GM21526 (cell line): ENCODE data around the gene SCIN.
A peak's percentile ranks its signal among the peaks of the same experiment; 100 is the strongest.
"Not testable (repeated sequence)": the region's sequence is repeated elsewhere in the genome, so short reads cannot be mapped to it uniquely, and the experiment has no call there.

Experiments used
- ATAC-seq: cut with Tn5 transposase; IDR thresholded peaks from one replicate; pipeline ENCODE4 v1.9.1; 2021; ENCODE audit warnings: moderate library complexity; ENCODE audit not compliant: unreplicated experiment, low FRiP score

SCIN gene

DNA sequence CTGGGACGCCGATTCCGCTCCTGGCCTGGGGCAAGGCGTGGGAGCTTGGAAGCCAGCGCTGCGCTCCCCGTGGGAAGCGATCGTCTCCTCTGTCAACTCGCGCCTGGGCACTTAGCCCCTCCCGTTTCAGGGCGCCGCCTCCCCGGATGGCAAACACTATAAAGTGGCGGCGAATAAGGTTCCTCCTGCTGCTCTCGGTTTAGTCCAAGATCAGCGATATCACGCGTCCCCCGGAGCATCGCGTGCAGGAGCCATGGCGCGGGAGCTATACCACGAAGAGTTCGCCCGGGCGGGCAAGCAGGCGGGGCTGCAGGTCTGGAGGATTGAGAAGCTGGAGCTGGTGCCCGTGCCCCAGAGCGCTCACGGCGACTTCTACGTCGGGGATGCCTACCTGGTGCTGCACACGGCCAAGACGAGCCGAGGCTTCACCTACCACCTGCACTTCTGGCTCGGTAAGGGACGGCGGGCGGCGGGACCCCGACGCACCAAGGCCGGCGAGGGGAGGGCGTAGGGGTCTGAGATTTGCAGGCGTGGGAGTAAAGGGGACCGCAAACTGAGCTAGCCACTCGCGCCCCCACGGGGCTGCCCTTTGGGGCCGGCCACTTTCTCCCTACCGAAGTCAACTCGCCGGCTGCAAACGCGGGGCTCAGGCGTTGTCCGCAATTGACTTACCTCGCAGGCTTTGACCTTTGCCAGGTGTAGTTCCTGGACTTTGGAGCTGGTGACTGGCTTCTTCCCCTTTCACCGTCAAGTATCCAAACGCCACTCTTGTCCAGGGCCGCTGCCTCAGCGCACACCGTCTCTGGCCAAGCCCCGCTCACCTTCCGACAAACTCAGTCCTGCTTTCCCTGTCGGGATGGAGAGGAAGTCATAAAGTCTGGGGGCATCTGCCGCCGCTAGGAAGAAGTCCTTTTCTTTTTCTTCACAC lies at the start of gene SCIN:
Gene SCIN, plus strand, starts transcription at position 187 of the 928 bp plus-strand sequence. Its CDS starts 67 bp downstream, at position 254.
- no peak for ATAC-seq

DNA sequence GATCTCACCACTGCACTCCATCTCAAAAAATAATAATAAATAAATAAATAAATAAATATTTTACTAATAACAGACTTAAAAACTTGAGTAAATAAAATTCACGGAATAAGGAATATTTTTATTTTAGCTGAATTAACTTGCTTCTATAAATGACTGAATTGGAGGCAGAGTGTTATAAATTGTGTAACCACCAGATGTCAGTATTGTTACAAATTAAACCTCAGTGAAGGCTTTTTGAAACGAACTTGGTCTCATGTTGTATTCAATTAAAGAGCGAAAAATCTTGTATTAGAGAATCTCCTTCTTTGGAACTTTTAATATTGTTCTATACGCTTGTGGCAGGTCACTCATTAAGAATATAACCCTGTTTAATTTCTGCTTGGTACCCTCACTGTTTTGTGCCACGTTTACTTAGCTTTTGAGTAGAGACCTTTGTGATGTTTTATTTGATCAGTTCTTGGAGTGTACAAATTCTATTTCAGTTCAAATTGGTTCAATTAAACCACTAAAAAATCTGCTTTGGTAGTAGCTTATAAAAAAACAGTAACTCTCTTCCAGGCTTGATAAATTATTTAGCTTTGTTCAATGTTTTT lies 45.6 kb upstream of the SCIN start:
- ATAC-seq: peak; percentile 71

DNA sequence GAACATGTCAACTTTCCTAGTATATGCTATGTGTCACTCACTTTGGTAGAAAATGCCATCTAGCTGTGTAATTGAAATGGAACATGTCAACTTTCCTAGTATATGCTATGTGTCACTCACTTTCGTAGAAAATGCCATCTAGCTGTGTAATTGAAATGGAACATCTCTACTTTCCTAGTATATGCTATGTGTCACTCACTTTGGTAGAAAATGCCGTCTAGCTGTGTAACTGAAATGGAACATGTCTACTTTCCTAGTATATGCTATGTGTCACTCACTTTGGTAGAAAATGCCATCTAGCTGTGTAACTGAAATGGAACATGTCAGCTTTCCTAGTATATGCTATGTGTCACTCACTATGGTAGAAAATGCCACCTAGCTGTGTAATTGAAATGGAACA lies 43.8 kb upstream of the SCIN start:
- ATAC-seq: not testable (repeated sequence)

- ATAC-seq: not testable (repeated sequence)
Observed at GRCh38 chr7:12527670-12528069, 42.9 kb upstream of the SCIN start.

DNA sequence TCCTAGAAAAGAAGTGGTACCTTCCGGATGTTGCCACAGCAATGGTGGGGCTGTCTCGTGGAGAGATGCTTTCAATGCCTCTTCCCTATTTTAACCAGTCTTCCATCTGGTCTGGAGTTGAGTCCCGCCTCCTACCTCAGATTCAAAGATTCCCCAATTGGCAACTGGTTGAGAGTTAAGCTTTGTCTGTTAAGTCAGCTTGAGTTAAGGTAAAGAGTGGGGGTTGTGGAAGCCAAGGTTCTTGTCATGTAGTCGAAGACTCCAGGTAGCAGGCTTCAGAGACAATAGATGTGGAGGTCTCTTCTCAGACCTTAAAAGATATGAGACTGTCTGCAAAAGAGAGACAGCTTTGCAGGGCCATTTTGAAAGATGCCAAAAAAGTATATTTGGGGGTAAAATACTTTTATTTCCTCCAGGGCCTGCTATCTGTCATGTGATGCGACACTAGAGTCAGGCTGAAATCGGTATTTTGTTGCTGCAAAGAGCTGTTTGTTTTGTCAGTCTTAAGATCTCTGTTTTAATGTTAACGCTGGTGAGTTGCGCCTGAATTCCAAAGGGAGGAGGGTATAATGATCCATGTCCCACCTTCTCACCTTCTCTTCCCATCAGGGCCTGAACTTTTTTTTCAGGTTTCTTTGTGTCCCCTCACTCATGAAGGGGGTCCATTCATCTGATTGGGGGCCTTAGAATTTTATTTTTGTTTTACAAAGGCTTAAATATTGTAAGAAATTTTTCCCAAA lies 40.4 kb upstream of the SCIN start:
- no peak for ATAC-seq

- ATAC-seq: no peak
Observed at GRCh38 chr7:12531784-12532183, 38.7 kb upstream of the SCIN start.

- no peak for ATAC-seq
Observed at GRCh38 chr7:12534046-12534445, 36.5 kb upstream of the SCIN start.

GRCh38 chr7:12539681-12540080 lies 30.8 kb upstream of the SCIN start:
- no peak for ATAC-seq

GRCh38 chr7:12540850-12541249 lies 29.7 kb upstream of the SCIN start:
- ATAC-seq: no peak

GRCh38 chr7:12543586-12543985 lies 26.9 kb upstream of the SCIN start:
- no peak for ATAC-seq

- ATAC-seq: no peak
Observed at GRCh38 chr7:12549106-12549505, 21.4 kb upstream of the SCIN start.

DNA sequence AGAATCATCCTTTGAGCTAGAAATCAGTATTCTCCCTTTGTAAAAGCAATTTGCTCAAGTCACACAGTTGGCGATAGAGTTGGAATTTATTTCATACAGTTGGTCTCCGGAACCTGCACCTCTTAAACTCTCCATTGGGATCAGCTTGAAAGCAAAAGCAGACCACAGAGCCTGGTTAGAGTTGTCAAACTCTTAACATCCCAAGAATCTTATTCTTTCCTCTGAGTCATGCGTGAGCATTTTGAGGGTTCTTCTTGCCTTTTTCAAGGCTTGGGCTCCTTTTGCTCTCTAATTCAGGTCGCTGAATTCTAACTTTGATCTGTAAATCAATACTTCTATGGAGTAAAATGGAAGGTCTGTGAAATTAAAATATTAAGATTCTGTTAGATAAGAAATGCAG lies 19.6 kb upstream of the SCIN start:
- no peak for ATAC-seq

- ATAC-seq: no peak
Observed at GRCh38 chr7:12552876-12553275, 17.6 kb upstream of the SCIN start.

GRCh38 chr7:12553416-12553815 lies 17.1 kb upstream of the SCIN start:
- no peak for ATAC-seq

DNA sequence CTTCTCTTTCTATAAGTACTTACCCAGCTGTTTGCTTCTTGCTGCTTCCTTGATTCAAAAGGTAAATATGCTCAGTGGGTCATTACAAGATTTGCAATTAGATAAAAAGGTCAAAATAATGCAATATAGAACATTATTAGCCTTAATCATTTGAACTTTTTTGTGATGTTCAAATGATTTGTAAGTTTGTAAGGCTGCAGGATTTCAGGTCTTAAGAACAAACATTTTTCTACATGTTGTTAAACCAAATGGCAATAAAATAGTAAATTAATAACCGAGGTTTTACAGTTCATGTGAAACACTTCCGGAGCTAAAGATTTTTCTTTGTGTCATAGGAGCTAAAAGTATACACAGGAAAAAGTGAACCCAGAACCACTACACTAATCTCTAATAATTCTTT lies 16.2 kb upstream of the SCIN start:
- ATAC-seq: no peak

DNA sequence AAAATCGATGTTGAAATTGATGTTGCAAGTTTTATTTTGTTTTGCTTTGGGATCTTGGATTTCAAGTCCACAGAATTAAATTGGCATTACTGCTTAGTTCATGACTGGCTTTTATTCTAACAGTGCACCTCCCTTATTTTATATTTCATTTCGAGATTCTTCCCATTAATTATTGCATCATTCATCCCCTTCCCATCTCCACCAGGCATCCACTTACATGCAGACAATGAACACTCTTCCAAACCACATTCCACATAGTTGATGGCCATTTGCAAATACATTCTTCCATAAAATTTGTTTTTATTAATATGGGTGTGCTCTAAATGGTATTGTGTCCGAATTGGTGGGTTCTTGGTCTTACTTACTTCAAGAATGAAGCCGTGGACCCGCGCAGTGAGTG lies 15.6 kb upstream of the SCIN start:
- ATAC-seq: no peak

DNA sequence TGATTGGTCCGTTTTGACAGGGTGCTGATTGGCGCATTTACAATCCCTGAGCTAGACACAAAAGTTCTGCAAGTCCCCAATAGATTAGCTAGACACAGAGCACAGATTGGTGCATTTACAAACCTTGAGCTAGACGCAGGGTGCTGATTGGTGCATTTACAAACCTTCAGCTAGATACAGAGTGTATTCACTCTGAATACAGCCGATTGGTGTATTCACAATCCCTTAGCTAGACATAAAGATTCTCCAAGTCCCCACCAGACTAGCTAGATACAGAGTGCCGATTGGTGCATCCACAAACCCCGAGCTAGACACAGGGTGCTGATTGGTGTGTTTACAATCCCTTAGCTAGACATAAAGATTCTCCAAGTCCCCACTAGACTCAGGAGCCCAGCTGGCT lies 14.8 kb upstream of the SCIN start:
- not testable (repeated sequence) for ATAC-seq

GRCh38 chr7:12556139-12556792 lies 14.3 kb upstream of the SCIN start:
- ATAC-seq: not testable (repeated sequence)

DNA sequence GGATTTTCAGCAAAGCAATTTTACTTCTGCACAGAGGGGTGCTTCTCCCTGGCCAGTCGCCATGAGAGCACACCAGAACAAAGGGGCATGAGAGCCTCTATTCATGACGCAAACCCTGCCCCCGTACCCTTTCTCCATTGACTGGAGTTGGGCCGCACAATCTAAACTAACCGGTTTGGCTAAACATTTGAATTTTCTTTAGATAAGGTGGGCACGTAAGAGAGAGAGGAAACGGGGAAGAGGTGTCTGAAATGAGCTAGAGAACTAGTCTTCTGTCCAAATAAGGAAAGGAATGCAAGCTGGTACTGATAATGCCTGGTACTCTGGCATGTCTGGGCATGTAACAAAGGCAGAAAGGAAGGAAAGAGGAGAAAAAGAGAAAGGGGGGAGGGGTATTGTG lies 13.2 kb upstream of the SCIN start:
- ATAC-seq: no peak

DNA sequence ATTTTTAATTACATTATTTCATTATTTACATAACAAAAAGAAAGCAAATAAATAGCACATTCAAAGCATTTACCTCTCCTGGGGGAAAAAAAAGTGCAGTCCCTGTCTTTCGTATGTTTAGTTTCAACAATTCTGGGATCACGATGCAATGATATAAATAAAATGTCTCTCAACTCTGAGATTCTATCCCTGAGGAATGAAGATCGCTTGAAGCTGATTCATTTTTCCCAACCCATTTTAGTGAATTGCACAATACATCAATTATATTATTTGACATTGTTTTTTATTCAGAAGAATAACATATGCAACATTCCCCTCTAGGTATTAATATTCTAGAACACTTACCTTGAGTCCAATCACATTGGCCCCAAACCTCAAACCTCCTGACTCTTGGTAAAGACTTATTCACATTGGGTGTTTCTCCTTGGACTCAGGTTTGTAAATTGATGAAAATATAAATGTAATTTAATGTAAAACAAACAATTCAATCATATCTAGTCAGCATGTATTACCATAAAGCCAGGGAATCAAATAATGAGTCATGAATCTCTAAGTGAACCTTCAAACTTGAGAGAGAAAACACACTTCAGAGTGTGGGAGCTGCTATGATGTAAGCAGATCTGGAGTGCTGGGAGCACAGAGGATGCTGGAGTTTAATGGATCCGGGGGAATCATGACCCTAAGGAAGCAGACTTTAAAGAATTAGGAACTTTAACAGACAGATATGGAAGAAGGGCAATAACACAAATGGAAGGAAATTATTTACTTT lies 5.3 kb upstream of the SCIN start:
- no peak for ATAC-seq
